ENCODE data around the gene DGUOK.

DNA sequence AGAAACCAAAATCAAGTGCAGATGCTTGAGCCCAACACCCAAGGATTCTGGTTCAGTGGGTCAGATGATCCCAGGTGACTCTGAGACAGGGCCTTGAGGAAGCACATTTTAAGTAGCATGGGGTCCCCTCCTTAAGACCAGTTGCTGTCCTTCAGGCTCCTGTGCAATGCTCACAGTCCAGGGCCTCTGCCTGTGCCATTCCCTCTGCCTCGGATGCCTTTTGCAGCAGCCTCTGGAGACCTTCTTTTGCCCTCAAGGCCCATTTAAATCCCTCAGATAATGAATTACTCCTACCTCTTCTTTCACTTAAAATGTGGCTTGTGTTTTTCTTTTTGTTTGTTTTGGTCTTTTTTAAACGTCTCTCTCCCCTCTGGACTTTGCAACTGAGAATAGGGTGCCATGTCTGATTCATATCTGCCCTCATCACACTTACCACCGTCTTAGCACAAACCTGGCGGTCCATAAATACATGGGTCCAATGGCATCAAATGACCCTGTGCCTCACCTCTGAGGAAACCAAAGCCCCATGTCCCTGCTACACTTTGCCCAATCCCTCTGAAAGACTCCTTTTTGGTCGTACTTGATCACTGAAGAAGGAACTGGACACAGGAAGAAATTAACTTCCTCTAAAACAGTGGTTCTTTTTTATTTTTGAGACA is 19.7 kb upstream of the DGUOK start:
- TF ChIP-seq POLR2AphosphoS5 (IDR thresholded peaks at IDR 0.05) (no peak), POLR2A (IDR thresholded peaks at IDR 0.05) (no peak)
- TF ChIP-seq, protein P1, sequence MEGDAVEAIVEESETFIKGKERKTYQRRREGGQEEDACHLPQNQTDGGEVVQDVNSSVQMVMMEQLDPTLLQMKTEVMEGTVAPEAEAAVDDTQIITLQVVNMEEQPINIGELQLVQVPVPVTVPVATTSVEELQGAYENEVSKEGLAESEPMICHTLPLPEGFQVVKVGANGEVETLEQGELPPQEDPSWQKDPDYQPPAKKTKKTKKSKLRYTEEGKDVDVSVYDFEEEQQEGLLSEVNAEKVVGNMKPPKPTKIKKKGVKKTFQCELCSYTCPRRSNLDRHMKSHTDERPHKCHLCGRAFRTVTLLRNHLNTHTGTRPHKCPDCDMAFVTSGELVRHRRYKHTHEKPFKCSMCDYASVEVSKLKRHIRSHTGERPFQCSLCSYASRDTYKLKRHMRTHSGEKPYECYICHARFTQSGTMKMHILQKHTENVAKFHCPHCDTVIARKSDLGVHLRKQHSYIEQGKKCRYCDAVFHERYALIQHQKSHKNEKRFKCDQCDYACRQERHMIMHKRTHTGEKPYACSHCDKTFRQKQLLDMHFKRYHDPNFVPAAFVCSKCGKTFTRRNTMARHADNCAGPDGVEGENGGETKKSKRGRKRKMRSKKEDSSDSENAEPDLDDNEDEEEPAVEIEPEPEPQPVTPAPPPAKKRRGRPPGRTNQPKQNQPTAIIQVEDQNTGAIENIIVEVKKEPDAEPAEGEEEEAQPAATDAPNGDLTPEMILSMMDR (IDR thresholded peaks at IDR 0.05) = no peak
